WTC11 (cell line): Measurements from ENCODE around the gene ZBTB20.

ENCODE experiments used
- ATF6 ChIP-seq: sonication (generic); formaldehyde crosslinking; IDR thresholded peaks from 2 replicates; pipeline ENCODE4 v1.8.1; 2023; ENCODE audit warnings: mild to moderate bottlenecking, missing genetic modification reagents
- CTCF ChIP-seq: fragments of 200-600 bp; IDR thresholded peaks from 2 replicates; pipeline ENCODE4 v1.8.0; 2022; ENCODE audit warnings: antibody characterized with exemption
- FOXJ3 ChIP-seq: sonication (generic); formaldehyde crosslinking; IDR thresholded peaks from 2 replicates; pipeline ENCODE4 v1.9.0; 2021; ENCODE audit warnings: missing genetic modification reagents, mild to moderate bottlenecking, borderline replicate concordance
- NFE2L1 ChIP-seq: sonication (generic); formaldehyde crosslinking; IDR thresholded peaks from 2 replicates; pipeline ENCODE4 v1.8.1; 2023; ENCODE audit warnings: missing genetic modification reagents
- ZNF512 ChIP-seq: sonication (generic); formaldehyde crosslinking; IDR thresholded peaks from 2 replicates; pipeline ENCODE4 v1.8.1; 2022; ENCODE audit warnings: missing genetic modification reagents, borderline replicate concordance

- TF ChIP-seq CTCF: no peak
- no peak for TF ChIP-seq ATF6 (CRISPR knock-in tag)
- no peak for TF ChIP-seq FOXJ3 (CRISPR knock-in tag)
- TF ChIP-seq ZNF512 (CRISPR knock-in tag): no peak
- no peak for TF ChIP-seq NFE2L1
Measured at GRCh38 chr3:114355653-114356052, 791.4 kb downstream of the ZBTB20 start.
